ENCODE results near the gene CNTN2.

Gene CNTN2

DNA sequence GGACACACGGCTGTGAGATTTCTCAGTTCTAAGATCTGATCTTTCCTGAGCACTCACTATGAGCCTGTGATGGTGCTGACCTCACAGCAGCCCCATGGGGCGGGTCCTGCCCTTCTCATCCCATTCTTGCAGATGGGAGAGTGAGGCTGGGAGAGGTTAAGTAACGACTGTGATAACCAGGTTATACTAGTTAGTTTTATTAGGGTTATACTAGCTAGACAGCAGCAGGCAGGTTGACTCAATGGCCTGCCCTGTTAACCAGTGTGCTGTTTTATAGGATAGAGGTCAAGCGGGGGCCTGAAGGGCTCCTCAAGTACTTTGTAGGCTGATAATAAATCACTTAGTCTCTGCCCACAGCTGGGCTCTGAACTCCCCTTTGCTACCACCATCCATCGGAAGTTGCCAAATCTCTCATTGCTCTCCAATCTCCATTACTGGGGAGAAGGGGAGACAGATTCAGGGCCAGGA lies 4.8 kb downstream of the CNTN2 start:
- no peaks in the 10 kb centered on the region for H3K4me1 ChIP-seq (ENCODE audit: low read depth, poor library complexity, severe bottlenecking)
- no peak overlapping the region for H2AFZ ChIP-seq (ENCODE audit: low read depth)
- TF ChIP-seq, protein P1, sequence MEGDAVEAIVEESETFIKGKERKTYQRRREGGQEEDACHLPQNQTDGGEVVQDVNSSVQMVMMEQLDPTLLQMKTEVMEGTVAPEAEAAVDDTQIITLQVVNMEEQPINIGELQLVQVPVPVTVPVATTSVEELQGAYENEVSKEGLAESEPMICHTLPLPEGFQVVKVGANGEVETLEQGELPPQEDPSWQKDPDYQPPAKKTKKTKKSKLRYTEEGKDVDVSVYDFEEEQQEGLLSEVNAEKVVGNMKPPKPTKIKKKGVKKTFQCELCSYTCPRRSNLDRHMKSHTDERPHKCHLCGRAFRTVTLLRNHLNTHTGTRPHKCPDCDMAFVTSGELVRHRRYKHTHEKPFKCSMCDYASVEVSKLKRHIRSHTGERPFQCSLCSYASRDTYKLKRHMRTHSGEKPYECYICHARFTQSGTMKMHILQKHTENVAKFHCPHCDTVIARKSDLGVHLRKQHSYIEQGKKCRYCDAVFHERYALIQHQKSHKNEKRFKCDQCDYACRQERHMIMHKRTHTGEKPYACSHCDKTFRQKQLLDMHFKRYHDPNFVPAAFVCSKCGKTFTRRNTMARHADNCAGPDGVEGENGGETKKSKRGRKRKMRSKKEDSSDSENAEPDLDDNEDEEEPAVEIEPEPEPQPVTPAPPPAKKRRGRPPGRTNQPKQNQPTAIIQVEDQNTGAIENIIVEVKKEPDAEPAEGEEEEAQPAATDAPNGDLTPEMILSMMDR (conservative IDR thresholded peaks at IDR 0.05; ENCODE audit: low read depth, low read length), result no peak
- no peaks in the 10 kb centered on the region for H3K36me3 ChIP-seq (ENCODE audit: insufficient read depth)
- H3K27ac ChIP-seq, result no peak overlapping the region
- H3K4me3 ChIP-seq (IDR thresholded peaks at IDR 0.05; ENCODE audit: insufficient read depth, low read depth, low read length), result no peak overlapping the region
- H4K20me1 ChIP-seq (ENCODE audit: insufficient read depth), result no peaks in the 10 kb centered on the region
- no peak overlapping the region for H3K4me2 ChIP-seq
- H3K9ac ChIP-seq, result no peak overlapping the region
- H3K27me3 ChIP-seq (ENCODE audit: insufficient read depth, low read depth), result peaks cover 87% of the 10 kb centered on the region
- H3K79me2 ChIP-seq (ENCODE audit: insufficient read depth, low read depth), result no peaks in the 10 kb centered on the region

DNA sequence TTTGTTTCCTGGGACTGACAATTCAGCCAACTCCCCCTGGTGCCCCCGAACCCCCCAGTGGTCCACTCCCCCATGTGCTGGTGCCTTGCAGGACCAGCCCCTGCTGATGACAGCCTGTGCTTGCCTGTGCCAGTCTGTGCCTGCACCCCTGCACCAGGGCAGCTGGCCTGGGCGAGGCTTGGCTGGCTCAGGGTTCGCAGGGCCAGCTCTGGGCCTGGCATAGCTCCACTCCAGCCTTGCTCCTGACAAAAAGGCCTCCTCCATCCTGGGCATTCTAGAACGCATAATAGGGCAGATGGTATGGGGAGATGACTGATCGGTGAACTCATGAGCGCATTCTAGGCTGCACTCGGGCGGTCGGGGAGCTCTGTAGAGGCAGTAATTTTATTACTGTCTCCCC lies 5.4 kb downstream of the CNTN2 start:
- Histone ChIP-seq H3K9ac (no peak overlapping the region), H3K4me3 (IDR thresholded peaks at IDR 0.05; ENCODE audit: insufficient read depth, low read depth, low read length) (no peak overlapping the region), H3K36me3 (ENCODE audit: insufficient read depth) (no peaks in the 10 kb centered on the region), H3K79me2 (ENCODE audit: insufficient read depth, low read depth) (no peaks in the 10 kb centered on the region), H3K27ac (no peak overlapping the region), H3K4me2 (no peak overlapping the region), H2AFZ (ENCODE audit: low read depth) (no peak overlapping the region), H3K27me3 (ENCODE audit: insufficient read depth, low read depth) (peaks cover 87% of the 10 kb centered on the region), H3K4me1 (ENCODE audit: low read depth, poor library complexity, severe bottlenecking) (no peaks in the 10 kb centered on the region), H4K20me1 (ENCODE audit: insufficient read depth) (no peaks in the 10 kb centered on the region)
- TF ChIP-seq, protein P1 (conservative IDR thresholded peaks at IDR 0.05; ENCODE audit: low read depth, low read length), result no peak

DNA sequence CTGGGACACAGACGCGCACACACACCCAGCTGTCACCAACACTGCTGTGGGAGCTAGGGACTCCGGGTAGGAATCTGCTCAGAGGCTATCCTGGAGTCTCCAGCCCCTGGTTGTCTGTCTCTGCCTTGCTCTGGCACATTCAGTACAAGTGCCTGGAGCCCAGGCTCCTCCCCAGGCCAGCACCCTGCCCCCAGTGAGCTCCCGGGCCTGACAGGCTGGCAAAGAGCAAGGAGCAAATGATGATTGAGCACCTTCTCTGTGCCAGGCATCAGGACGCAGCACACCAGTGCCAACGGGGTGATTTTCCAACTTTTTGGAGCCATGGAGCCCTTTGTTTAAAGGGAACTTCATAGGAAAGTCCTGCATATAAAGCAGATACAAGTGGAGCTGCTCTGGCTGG lies 6.5 kb downstream of the CNTN2 start:
- H3K27ac ChIP-seq, result no peak overlapping the region
- H3K36me3 ChIP-seq (ENCODE audit: insufficient read depth), result no peaks in the 10 kb centered on the region
- no peak overlapping the region for H3K4me2 ChIP-seq
- TF ChIP-seq, protein P1 (conservative IDR thresholded peaks at IDR 0.05; ENCODE audit: low read depth, low read length), result no peak
- no peak overlapping the region for H3K4me3 ChIP-seq (IDR thresholded peaks at IDR 0.05; ENCODE audit: insufficient read depth, low read depth, low read length)
- H3K79me2 ChIP-seq (ENCODE audit: insufficient read depth, low read depth), result no peaks in the 10 kb centered on the region
- no peaks in the 10 kb centered on the region for H3K4me1 ChIP-seq (ENCODE audit: low read depth, poor library complexity, severe bottlenecking)
- peaks cover 87% of the 10 kb centered on the region for H3K27me3 ChIP-seq (ENCODE audit: insufficient read depth, low read depth)
- no peaks in the 10 kb centered on the region for H4K20me1 ChIP-seq (ENCODE audit: insufficient read depth)
- H3K9ac ChIP-seq, result no peak overlapping the region
- H2AFZ ChIP-seq (ENCODE audit: low read depth), result no peak overlapping the region

DNA sequence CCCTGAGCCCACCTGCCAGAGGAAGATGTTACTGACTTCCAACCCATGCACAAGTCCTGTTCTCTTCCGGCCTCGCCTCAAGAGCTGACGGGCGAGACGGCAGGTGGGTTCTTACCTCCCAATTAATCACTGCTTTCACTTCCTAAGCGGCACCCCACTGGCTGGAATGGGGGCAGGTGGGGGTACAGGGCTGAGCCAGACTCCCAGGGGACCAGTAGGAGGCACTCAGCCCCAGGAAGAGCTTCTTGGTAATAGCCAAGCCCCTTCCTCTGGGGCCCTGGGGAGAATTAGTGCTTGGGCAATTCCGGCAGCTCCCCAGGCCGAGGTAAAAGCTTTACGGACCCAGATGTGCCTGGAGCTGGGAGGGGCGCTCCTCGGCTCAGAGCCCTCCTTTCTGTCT lies 9.7 kb downstream of the CNTN2 start:
- H3K4me2 ChIP-seq, result no peak overlapping the region

More for the DNA sequence above, 9.7 kb downstream of the CNTN2 start:
- Histone ChIP-seq H2AFZ (ENCODE audit: low read depth) (no peak overlapping the region), H3K4me3 (IDR thresholded peaks at IDR 0.05; ENCODE audit: insufficient read depth, low read depth, low read length) (no peak overlapping the region), H3K4me1 (ENCODE audit: low read depth, poor library complexity, severe bottlenecking) (no peaks in the 10 kb centered on the region), H3K79me2 (ENCODE audit: insufficient read depth, low read depth) (no peaks in the 10 kb centered on the region), H3K9ac (no peak overlapping the region), H4K20me1 (ENCODE audit: insufficient read depth) (no peaks in the 10 kb centered on the region), H3K27me3 (ENCODE audit: insufficient read depth, low read depth) (peaks cover 88% of the 10 kb centered on the region), H3K27ac (no peak overlapping the region), H3K36me3 (ENCODE audit: insufficient read depth) (no peaks in the 10 kb centered on the region)
- TF ChIP-seq, protein P1 (conservative IDR thresholded peaks at IDR 0.05; ENCODE audit: low read depth, low read length), result no peak
